Adipose tissue (tissue), 3 donors: ENCODE measurements around the gene KCNJ10. TPM values are rescaled to one million over a fixed set of nuclear protein-coding genes. Genes with fewer than 3 reads are reported as not detected.
A peak's percentile ranks its signal among the peaks of the same experiment; 100 is the strongest.

ENCODE experiments used
- H3K27ac ChIP-seq: one replicate; pipeline ENCODE4 v1.5.1; 2013; ENCODE audit warnings: low read depth, low read length
- WGBS, 3 donors: extraction: QIAGEN DNeasy Blood & Tissue Kit; methylation state at CpG; one replicate each; pipeline ENCODE4 v1.1.7; 2013; 5-methylcytosine and 5-hydroxymethylcytosine counted together
- polyA plus RNA-seq, 3 donors: library from polyadenylated mRNA; stranded (reverse); fragments of 200-250 nt; gene quantifications; one replicate each; pipeline ENCODE4 v1.2.3, GENCODE V29; 2013
- donor health status: healthy with polysubstance abuse.
- donor health status: Bipolar disorder and iron deficiency.
- donor health status: healthy.

Gene KCNJ10
- polyA plus RNA-seq, 3 donors = 0.09 to 0.12 TPM; not detected in 1

DNA sequence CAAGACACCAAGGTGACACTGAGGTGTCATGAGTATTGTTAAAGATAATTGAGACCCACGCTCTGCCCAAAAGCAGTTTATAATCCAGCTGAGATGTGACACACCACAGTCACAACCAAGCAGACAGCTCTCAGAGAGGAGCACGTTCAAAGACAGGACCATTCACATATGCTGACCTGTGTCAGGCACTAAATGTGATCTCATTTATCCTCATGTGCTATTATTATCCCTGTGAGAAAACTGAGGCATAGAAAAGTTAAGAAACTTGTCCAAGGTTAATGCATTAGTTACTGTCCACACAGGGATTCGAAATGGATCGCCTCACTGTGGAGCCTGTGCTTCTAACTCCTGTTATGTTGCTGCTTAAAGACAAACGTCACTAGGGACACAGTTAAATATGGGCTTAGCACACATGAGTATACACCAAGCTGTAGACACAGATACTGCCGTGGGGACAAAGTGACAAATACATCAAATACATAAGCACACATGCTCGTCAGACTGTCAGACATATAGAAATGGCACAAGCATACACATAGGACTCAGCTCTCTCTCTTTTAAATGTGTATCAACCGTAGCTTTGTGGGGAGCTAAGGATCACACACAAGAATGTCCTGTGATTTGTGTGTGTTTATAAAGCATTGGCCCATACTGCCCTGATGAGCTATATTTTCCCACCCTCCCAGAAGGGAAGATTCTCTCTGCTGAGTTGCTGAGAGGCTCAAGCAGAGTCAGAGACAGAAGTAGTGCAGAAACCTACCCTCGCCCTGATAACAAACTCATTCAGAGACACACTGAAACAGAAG lies 32.0 kb upstream of the KCNJ10 start:
- 72 to 76% (median 74%) methylated on average over 9 of the region's 9 CpGs for WGBS, 3 donors
- H3K27ac ChIP-seq = no peak overlapping the region

DNA sequence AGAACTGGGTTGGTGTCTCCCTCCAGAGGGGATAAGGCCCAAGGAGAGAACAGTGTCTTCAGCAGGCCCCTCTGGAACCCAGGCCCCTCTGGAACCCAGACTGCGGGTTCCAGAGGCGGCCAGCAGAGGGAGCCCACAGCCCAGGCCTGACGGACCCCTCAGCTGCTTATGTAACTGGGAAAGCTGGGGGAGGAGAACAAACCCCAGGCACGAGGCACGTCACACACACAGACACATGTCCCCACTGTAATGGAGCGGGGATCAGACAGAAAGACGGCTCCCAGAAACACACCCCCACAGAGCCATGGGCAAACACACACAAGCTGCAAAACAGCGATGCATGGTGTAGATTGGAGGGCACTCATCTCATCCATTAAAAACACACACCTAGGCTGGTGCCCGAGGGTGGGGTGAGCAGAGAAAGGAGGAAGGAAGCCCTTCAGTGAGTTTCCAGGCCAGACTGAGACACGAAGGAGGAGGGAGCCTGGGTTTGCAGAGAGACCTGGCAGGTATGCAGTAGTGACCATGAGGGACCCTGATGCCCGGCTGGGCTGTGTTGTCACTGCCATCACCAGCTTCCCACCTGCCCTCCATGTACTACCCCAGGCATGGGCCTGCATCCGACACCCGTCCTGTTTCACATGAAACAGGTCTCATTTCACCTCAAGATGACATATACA lies 31.2 kb upstream of the KCNJ10 start:
- WGBS, 3 donors = 22 to 25% (median 24%) methylated on average over 13 of the region's 13 CpGs
- H3K27ac ChIP-seq = no peak overlapping the region

DNA sequence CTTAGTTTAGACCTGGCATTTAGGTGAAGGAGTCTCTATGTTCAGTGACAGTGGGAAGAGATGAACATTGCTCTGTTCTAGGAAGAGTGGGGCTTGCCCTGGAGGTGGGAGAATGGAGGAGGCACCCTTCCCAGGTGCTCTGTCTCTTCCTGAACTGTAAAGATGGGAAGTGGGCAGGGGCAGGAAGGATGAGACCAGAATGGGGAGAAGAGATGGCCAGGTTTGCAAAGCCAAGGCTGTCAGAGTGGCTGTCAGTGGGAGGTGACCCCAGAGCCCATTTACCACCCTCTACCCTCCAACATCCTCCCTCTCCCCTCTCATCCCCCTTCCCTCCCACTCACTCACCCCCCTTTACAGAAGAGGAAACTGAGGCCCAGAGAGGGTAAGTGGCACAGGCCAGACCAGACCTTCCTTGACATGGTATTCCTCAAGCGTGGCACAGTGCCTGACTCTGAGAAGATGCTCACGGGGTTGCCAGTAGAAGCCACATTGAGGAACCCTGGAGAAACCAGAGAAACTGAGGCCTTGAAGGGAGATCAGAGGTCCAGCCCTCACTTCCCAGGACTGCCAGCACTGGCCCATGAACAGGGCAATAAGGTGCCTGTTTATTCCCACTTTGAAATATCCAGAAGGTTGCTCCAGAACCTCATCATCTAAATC lies 29.9 kb upstream of the KCNJ10 start:
- 89 to 98% (median 91%) methylated on average over 2 of the region's 2 CpGs for WGBS, 3 donors
- H3K27ac ChIP-seq = no peak overlapping the region

DNA sequence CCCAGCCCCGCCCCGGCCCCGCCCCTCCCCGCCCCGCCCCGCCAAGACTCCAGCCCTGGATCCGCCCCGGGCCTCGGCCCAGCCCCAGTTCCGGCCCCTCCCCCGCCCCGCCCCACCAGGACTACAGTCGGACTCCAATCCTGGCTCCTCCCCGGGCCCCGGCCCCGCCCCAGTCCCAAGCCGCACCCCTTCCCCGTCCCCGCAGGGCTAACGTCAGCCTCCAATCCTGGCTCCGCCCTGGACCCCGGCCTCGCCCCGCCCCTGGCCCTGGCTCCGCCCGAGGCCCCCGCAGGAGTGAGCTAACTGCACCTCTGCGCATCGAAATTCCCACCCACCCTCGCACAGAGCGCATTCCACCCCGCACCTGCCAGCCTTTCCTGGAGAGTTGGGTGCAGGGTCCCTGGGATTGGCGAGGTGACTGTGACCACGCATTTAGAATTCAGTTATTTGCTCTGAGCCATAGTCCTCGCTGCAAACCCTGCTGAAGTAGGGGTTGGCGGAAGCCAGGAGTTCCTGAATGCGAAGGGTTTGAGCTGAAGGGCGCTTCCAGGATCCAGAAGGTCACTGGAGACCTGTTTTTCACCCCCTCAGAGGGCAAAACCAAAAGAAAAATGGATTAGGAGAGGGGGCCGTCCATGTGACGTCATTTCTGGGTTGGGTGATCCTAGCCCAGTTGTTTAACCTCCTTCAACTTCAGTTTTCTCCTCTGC lies 29.0 kb upstream of the KCNJ10 start:
- H3K27ac ChIP-seq = peak overlapping the region; percentile 7
- 2 to 3% (median 3%) methylated on average over 29 to 40 of the region's 40 CpGs for WGBS, 3 donors

DNA sequence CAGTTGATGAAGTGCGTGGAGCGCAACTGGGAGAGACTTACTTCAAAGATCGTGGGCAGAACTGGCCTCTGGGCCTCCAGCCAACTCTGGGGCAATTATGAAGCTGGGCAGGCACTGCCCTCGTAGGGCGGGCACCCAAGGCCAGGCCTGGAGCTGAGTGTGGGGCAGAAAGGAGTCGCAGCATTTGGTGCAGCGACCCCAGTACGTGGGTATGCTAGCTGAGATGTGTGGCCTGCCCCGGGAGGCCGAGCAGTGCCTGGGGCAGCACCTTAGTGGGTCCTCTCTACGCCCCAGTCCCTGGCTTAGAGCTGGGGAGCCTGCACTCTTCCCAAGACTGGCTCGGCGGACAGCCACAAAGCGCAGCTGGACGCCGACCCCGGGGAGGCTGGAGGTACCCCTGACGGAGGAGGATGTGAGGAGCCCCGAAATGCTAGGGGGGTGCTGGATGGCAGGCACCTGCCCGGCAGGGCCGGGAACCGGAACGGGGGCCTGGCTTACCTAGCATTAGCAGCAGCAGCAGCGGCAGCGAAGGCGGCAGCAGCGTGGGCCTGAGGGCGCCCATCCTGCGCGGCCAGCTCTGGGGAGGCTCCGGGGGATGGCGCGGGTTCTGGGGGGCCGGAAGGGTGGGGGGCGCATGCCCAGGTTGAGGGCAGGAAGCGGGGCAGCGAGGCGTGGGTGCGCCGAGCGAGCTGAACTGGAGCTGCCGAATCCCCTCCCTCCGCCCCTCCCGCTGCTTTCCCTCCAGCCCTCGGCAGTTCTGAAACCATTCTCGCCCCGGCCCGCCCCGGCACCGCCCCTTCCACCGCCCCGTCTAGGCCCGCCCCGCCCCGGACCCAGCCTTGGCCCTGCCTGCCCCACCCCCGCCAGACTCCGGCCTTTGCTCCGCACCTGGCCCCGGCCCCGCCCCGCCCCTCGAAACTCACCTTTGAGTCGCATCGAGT lies 28.2 kb upstream of the KCNJ10 start, which contains the start of gene IGSF8:
Gene IGSF8, minus strand, starts transcription at position 709 of the 941 bp plus-strand sequence. Its CDS starts 147 bp downstream, at position 562.
- peak within 1 kb of the TSS; percentile 7 for H3K27ac ChIP-seq
- WGBS, 3 donors = 2 to 4% (median 3%) methylated on average over 45 to 64 of the region's 64 CpGs

DNA sequence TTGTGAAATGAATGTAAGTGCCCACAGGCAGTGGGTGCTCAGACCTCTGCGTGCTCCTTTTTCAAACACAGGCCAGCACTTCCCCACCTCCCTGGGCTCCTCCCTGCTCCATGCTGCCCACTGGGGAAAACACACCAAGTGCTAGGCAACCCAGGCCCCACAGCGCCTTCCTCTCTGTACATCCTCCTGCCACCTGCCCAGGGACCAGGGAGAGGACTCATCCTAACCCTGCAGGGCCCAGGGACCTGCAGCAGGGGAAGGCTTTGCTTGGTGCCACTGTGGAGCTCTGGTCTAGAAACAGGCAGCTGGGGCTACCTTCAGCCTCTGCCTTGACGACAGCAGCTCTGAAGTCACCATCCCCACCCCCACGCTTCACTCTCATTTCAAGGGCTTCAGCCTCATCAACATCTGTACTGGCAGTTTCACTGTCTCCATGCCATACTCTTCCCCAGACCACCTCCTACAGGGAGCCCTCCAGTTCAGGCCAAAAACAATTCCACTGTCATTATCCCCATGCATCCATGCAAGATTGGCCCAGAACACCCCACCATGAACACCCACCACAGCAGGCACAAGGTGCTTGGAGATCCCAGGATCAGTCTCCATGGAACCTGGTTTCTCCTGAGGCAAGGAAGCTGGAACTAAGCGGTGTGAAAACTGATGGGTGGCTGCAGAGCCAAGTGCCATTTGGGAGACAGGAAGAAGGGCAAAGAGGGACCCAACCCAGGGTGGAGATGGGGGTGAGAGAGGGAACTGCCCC lies 27.4 kb upstream of the KCNJ10 start:
- whole genome bisulfite sequencing, 3 donors = 74 to 82% (median 77%) methylated on average over 5 of the region's 5 CpGs
- no peak overlapping the region for H3K27ac ChIP-seq

DNA sequence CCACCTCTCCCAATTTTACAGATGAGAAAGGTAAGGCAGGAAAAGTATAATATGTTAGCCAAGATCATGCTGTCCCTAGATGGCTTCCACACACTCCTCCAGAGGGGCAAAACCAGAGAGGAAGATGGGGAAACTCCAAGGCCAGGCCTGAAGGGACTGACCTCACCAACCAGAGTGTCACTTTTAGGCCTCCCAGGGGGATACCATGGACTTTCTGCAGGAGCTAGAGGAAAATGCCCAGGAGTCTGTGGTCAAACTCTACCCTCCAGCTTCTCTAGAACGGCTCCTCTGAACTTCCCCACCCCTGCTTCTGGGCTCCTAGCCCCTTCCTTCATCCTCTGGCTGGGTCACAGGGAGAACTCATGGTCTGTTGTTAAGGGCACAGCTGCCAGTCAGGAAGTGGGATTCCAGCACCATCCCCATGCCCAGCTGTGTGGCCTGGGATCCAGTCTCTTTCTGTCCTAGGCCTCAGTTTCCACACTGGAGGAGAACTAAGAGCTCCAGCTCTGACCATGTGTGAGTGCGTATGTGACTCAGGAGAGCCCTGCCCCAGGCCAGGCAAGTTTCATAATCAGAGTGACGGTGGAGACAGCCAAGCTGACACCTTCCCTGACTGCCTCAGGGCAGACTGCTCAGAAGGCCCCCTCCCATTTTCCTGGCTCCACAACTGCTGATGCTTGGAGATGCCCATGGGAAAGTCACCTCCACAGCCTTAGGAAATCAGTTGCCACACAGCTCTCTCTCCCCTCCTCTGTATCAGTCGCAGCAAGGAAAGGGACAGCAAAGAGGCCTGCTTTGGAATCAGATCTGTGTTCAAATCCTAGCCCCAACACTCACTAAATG lies 26.5 kb upstream of the KCNJ10 start:
- no peak overlapping the region for H3K27ac ChIP-seq
- 53 to 67% (median 61%) methylated on average over 4 of the region's 4 CpGs for WGBS, 3 donors

DNA sequence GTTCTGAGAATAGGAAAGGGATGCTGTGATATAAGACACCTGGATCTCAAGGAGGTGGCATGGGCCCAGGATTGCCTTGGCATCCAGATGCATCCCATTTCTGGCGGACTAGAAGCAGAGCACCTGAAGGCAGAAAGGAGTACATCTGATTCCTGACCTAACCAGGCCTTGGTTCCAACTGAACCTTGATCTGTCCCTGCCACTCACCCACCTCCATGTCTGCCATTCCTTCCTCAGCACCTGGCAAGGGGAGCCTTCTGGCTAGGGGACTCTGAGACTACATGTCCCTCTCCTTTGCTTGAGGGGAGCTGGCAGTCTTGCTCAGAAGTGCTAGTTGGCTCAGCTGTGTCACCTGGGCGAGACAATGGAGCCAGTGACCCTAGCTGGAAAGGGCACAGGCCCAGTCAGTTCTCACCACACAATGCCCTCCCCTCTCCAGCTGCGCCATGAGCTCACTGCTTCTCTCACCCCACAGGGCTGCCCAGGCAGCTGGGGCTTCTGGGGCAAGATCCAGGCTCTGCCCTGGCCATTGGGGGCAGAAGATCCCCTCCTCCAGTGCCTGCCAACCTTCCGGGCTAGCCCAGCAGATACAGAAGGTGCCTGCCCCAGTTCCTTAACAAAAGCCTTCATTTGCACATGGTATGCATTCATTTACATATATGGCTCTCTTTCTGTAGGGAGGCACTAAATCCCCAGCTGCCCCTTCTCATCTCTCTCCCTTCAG lies 25.6 kb upstream of the KCNJ10 start:
- H3K27ac ChIP-seq = no peak overlapping the region
- WGBS, 3 donors = 84 to 97% (median 89%) methylated on average over 4 of the region's 4 CpGs

DNA sequence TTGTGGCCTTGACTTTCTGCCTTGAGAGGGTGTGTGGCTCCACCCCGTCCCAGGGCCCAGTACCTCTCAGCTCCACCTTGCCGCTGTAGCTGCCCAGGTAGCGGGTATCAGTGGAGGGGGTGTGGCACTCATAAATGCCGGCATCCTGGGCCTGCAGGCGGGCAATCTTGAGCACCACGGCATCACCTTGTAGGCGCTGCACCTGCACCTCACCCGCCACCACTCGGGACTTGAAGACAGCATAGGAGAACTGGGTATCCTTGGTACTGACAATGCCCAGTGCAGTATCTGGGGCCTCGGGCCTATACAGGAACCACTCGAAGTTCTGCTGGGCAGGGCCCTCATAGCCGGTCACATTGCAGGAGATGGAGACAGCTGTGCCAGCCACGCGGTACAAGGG lies 24.8 kb upstream of the KCNJ10 start:
- no peak overlapping the region for H3K27ac ChIP-seq
- 94 to 97% (median 96%) methylated on average over 14 of the region's 14 CpGs for WGBS, 3 donors

DNA sequence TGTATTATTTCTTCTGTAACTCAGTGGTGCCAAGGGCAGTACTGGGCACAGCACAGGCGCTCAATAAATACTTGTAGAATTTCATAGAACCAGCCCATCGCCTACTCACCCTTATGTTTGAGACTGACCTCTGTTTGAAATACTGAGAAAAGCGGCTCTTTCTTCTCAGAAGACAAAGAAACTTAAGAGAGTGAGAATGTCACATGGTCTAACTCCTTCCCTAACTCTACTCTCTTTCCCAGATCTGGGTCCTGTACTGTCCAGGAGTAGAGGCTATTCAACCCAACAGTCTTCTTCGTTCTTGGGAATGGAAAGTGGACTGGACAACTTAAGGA lies 24.3 kb upstream of the KCNJ10 start:
- H3K27ac ChIP-seq = no peak overlapping the region
- WGBS, 3 donors = 81 to 91% (median 88%) methylated on average over 4 of the region's 4 CpGs

DNA sequence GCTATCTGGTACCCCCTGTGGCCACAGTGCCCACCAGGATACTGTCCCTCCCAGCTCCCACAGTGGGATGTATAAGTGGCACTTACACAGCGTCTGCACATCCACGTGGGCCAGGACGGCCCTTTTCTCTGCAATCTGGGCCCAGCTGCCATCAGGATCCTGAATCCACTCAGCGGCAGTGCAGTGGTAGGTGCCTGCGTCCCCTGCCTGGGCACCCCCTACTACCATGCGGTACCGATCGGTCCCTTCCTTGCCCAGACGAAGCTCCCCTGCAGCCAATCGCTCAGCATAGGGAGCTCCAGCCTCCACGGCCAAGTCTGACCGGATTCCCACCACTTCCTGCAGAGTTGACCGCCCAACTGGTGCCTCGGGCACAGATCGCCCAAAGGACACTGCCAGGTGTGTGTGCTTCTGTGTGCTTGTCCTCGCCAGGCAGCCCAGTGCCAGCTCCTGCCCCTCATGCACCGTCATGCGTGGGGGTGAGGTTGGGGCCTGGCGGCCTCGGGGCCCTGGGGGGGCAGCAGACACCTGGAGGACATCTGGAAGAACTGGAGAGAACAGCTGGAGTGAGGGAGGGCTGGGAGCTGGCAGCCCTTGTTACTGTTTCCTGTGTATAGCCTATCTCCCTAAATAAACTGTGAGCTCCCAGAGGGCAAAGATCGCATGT lies 23.8 kb upstream of the KCNJ10 start:
- WGBS, 3 donors = 77 to 89% (median 87%) methylated on average over 21 of the region's 21 CpGs
- no peak overlapping the region for H3K27ac ChIP-seq

DNA sequence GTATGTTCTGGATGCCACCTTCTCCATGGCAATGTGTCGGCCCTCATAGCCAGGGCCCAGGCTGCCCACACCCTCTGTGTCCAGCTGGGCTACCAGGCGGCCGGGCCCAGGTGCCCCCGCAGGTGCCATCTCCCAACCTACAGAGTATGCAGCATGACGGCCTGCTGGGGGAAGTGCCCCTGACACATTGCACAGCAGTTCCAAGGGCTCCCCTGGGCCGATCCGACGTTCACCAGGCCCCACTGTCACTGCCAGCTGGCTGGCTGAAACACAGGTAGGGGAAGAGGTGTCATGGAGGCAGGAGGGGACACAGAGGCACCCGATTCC lies 23.1 kb upstream of the KCNJ10 start:
- no peak overlapping the region for H3K27ac ChIP-seq
- WGBS, 3 donors = 78 to 84% (median 81%) methylated on average over 9 of the region's 9 CpGs

DNA sequence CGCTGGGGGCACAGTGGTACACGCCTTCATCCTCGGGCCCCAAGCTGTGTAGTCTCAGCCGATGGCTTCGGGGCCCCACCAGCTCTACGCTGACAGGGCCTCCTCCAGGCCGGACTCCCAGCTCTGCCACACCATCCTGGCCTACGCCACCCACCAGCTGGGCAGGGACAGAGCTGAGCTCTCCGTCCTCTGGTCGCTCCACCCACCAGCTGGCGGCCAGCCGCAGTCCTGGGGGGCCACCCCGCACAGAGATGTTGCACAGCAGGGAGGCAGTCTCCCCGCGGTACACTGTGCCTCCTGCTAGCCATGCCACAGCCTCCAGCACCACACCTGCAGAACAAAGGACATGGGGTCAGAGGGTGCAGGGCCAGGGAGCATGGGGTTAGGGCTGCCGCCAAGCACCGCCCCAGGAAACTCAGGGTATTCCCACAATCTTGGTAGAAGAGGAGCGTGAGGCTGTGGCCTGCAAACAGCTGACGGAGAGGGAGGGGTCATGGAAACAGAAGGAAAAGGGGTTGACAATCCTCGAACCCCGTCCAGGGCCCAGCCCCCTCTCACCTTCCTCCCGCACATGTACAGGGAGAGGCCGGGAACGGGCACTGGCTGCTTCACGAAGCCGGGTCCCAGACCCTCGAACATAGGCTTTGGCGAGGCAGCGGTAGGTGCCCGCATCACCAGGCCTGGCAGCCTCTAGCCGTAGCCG lies 22.6 kb upstream of the KCNJ10 start:
- 90 to 95% (median 94%) methylated on average over 31 to 32 of the region's 32 CpGs for WGBS, 3 donors
- H3K27ac ChIP-seq = no peak overlapping the region

DNA sequence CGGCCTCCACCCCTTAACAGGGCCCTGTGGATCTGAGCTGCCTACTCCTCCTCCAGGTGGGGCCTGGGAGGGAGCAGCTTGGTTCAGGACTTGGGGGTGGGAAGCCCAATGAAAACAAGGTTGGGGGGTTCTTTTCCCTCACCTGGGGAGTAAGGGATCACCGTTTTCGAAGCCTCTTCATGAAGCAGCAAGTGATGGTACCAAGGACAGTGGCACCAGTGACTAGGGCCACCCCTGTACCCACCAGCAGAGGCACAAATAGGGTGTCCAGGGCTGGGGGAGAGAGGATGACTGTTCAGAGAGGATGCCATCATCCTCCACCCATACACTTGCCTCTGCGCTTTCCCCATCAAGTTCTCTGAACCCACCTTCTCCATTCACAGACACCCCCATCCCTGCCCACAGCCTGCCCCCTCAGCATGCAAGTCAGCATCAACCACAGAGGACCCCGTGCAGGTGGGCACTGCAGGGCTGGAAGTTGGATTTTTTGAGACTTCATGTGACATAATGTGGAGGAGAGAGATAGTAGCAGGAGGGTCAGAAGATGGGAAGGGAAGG lies 21.8 kb upstream of the KCNJ10 start:
- no peak overlapping the region for H3K27ac ChIP-seq
- 92 to 100% (median 93%) methylated on average over 5 of the region's 5 CpGs for WGBS, 3 donors
